Prostate gland (tissue), 2 donors: ENCODE data around the gene SLC35D3. TPM values are rescaled to one million over a fixed set of nuclear protein-coding genes. Genes with fewer than 3 reads are reported as not detected.

ENCODE experiments used
- DNase-seq: peaks from one replicate; pipeline ENCODE4 v3.0.0-alpha.2; 2019; ENCODE audit warnings: low spot score
- H3K27ac ChIP-seq, 2 donors: fragments of 200-600 bp; sonication (generic); 2 replicates each; pipeline ENCODE4 v1.5.1; 2017 to 2019
- H3K27me3 ChIP-seq: fragments of 200-600 bp; sonication (generic); replicated peaks from 2 replicates; pipeline ENCODE4 v1.5.1; 2019; ENCODE audit not compliant: insufficient read depth
- H3K36me3 ChIP-seq, 2 donors: fragments of 200-600 bp; sonication (generic); 1 replicate in 1 of 2; 2 replicates in 1 of 2; pipeline versions ENCODE4 v1.5.1 to v1.8.1; 2017 to 2019
- H3K4me1 ChIP-seq: fragments of 200-600 bp; sonication (generic); replicated peaks from 2 replicates; pipeline ENCODE4 v1.5.1; 2019
- H3K4me3 ChIP-seq, 2 donors: fragments of 200-600 bp; sonication (generic); 2 replicates each; pipeline ENCODE4 v1.5.1; 2017 to 2019
- H3K9me3 ChIP-seq: fragments of 200-600 bp; sonication (generic); 2 replicates; pipeline ENCODE4 v1.5.1; 2017
- POLR2A ChIP-seq: fragments of 450-650 bp; IDR thresholded peaks from one replicate; pipeline ENCODE4 v1.6.1; 2016; ENCODE audit warnings: antibody characterized with exemption, mild to moderate bottlenecking
- POLR2AphosphoS5 ChIP-seq: sonication (generic); formaldehyde crosslinking; IDR thresholded peaks from one replicate; pipeline ENCODE4 v1.6.1; 2017; ENCODE audit warnings: antibody characterized with exemption
- WGBS: methylation state at CpG from one replicate; pipeline ENCODE4 v1.1.5; 2018; 5-methylcytosine and 5-hydroxymethylcytosine counted together
- intact Hi-C: fragments of 100-400 bp; cut with DNase I; formaldehyde crosslinking; loops from one replicate; pipeline ENCODE4 v1.14.2; 2022
- total RNA-seq, 2 donors: library from RNA; depleted of rRNA; stranded (reverse); fragments of >200 nt; gene quantifications; one replicate each; pipeline ENCODE4 v1.1.0, GENCODE V29; 2016
- TF ChIP-seq, protein P1 (sequence below), 4 experiments: fragments of 200-600 bp in 2 of 4; fragments of 450-650 bp in 2 of 4; sonication (generic) in 2 of 4; IDR thresholded peaks; 1 replicate in 3 of 4; 2 replicates in 1 of 4; pipeline ENCODE4 v1.5.1; 2016 to 2019; ENCODE audit warnings: antibody characterized with exemption in 4 of 4, mild to moderate bottlenecking in 2 of 4, moderate library complexity in 2 of 4

Gene SLC35D3
- total RNA-seq, 2 donors from 2014 or later: 0.23 TPM; not detected in 1

DNA sequence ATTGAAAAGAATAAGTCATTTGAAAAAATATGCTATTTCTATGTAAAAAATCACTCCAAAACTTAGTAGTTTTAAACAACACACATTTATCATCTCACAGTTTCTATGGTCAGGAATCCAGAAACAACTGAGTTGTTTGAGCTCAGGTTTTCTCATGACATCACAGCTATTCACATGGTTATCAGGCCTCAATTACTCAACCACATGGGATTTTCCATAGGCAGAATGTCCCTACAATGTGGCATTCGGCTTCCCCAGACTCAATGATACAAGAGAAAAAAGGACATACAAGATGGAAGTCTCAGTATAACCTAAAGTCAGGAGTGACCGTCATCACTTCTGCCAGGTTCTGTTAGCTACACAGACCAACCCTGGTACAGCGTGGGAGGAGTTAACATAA lies 3.4 kb upstream of the SLC35D3 start:
- intact Hi-C loops: no loop called here
- H3K4me1 ChIP-seq: peaks cover 11% of the 10 kb centered on the region
- no peaks in the 10 kb centered on the region for H3K9me3 ChIP-seq
- WGBS: 92% methylated on average over 3 of the region's 3 CpGs
- no peaks in the 10 kb centered on the region for H3K36me3 ChIP-seq
- H3K27ac ChIP-seq: no peak overlapping the region
- DNase-seq: no peak
- H3K4me3 ChIP-seq: no peak overlapping the region
- TF ChIP-seq POLR2A (no peak), POLR2AphosphoS5 (no peak)
- TF ChIP-seq, protein P1, sequence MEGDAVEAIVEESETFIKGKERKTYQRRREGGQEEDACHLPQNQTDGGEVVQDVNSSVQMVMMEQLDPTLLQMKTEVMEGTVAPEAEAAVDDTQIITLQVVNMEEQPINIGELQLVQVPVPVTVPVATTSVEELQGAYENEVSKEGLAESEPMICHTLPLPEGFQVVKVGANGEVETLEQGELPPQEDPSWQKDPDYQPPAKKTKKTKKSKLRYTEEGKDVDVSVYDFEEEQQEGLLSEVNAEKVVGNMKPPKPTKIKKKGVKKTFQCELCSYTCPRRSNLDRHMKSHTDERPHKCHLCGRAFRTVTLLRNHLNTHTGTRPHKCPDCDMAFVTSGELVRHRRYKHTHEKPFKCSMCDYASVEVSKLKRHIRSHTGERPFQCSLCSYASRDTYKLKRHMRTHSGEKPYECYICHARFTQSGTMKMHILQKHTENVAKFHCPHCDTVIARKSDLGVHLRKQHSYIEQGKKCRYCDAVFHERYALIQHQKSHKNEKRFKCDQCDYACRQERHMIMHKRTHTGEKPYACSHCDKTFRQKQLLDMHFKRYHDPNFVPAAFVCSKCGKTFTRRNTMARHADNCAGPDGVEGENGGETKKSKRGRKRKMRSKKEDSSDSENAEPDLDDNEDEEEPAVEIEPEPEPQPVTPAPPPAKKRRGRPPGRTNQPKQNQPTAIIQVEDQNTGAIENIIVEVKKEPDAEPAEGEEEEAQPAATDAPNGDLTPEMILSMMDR (IDR thresholded peaks at IDR 0.05): no peak
- H3K27me3 ChIP-seq: peaks cover 16% of the 10 kb centered on the region

DNA sequence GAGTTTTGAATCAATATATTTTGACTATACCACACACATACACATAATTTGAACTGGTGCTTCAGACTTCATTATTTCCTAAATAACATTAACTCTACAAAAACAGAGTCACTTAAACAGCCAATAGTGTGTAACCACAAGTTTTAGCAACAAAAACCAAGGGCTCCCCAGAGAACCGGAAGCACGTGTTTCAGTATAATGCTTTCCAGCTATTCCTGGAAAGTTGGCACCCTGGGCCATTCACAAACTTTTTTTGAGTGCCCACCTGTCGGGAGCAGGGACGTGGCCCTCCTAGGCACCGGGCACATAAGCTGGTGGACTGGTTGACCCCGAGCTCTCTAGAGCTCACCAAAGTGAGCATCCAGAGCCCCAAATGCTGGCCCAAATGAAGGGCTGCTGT lies 1.9 kb upstream of the SLC35D3 start:
- no peaks in the 10 kb centered on the region for H3K36me3 ChIP-seq
- H3K27ac ChIP-seq: no peak overlapping the region
- DNase-seq: no peak
- intact Hi-C loops: no loop called here
- no peak overlapping the region for H3K4me3 ChIP-seq
- H3K9me3 ChIP-seq: no peaks in the 10 kb centered on the region
- TF ChIP-seq, protein P1 (IDR thresholded peaks at IDR 0.05): no peak
- no peak for TF ChIP-seq POLR2AphosphoS5
- TF ChIP-seq POLR2A: no peak
- H3K4me1 ChIP-seq: peaks cover 11% of the 10 kb centered on the region
- peaks cover 16% of the 10 kb centered on the region for H3K27me3 ChIP-seq
- 57% methylated on average over 6 of the region's 6 CpGs for WGBS

DNA sequence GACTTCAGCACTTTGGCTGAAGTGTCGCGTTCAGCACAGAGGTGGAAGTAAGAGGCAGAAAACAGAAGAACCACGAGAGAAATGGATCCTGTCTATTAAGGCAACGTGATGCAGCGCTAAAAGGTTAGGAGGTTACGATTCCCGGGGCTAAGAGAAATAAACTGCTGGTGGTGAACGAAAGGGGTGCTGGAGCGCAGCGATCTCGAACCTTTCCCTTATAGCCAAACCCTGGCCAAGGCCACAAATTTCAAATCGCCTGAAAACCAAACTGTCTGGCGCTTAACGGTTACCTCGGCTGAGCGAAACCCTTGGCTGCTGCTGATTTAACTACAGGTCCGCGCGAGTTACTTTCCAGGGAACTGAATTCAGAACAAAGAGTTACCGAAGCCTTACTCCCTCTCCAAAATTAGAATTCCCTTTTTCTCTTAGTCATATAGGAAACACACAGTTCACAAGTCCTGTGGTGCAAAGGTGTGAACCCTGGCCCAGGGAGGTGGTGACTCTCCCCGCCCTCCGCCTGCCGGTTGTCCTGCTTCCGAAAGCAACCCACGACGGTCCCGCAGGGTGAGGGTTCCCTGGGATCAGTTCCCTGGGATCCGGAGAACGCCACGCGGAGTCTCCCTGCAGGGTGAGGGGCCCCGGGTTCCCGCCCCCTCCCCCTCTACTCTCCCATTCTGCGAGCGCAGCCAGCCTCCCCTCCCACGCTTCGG lies 1.3 kb upstream of the SLC35D3 start:
- 5% methylated on average over 36 of the region's 37 CpGs for WGBS
- H3K4me1 ChIP-seq: peaks cover 11% of the 10 kb centered on the region
- H3K9me3 ChIP-seq: no peaks in the 10 kb centered on the region
- no peaks in the 10 kb centered on the region for H3K36me3 ChIP-seq
- intact Hi-C loops: no loop called here
- H3K4me3 ChIP-seq: peak overlapping the region; percentile 27 to 35
- no peak overlapping the region for H3K27ac ChIP-seq
- no peak for DNase-seq
- TF ChIP-seq POLR2A: no peak
- TF ChIP-seq POLR2AphosphoS5: no peak
- TF ChIP-seq, protein P1 (IDR thresholded peaks at IDR 0.05): no peak
- H3K27me3 ChIP-seq: peaks cover 16% of the 10 kb centered on the region

DNA sequence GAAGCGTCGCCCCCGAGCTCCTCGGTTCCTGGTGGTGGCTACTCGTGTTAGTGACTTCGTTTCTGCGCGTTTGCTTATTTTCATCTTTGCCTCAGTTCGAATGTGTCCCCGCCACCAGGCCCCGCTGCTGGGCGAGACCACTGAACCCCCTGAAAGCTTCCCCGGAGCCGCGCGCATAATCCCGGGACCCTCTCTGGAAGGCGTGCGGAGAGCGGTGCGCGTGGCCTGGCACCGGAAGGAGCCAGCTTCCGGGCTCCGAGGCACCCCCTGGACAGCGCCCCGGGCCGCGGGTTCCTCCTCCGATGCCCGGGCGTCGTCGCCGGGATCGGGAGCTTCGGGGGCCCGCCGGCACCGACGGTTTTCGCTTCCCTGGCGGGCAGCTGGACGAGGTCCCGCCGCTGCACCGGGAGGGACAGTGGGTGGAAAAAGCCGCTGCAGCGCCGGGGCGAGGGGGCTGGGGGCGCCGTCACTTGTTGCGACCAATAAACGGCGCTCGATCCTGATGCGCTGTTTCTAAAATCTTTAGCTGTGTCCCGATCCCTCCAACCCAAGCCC lies 643 bp upstream of the SLC35D3 start:
- Histone ChIP-seq H3K36me3 (no peaks in the 10 kb centered on the region), H3K27me3 (peaks cover 16% of the 10 kb centered on the region), H3K27ac (no peak overlapping the region), H3K4me1 (peaks cover 11% of the 10 kb centered on the region), H3K4me3 (peak overlapping the region; percentile 27 to 35), H3K9me3 (no peaks in the 10 kb centered on the region)
- WGBS: 1% methylated on average over 44 of the region's 59 CpGs
- TF ChIP-seq POLR2AphosphoS5: no peak
- TF ChIP-seq, protein P1 (IDR thresholded peaks at IDR 0.05): no peak
- TF ChIP-seq POLR2A: no peak
- no peak for DNase-seq
- intact Hi-C loops: no loop called here

DNA sequence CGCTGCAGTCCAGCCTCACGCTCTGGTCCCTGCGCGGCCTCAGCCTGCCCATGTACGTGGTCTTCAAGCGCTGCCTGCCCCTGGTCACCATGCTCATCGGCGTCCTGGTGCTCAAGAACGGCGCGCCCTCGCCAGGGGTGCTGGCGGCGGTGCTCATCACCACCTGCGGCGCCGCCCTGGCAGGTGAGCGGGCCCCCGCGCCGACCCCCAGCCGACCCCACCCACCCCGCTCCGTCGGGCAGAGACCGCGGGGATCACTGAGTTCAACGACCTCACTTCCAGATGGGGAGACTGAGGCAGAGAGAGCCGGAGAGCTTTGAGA lies 545 bp downstream of the SLC35D3 start:
- DNase-seq: no peak
- intact Hi-C loops: no loop called here
- Histone ChIP-seq H3K4me3 (peak overlapping the region in 1 of 2 donors; percentile 35), H3K4me1 (peaks cover 11% of the 10 kb centered on the region), H3K27ac (no peak overlapping the region), H3K27me3 (peaks cover 16% of the 10 kb centered on the region), H3K36me3 (no peaks in the 10 kb centered on the region), H3K9me3 (no peaks in the 10 kb centered on the region)
- under 1% methylated on average over 29 of the region's 29 CpGs for WGBS
- TF ChIP-seq POLR2AphosphoS5: no peak
- TF ChIP-seq POLR2A: no peak
- TF ChIP-seq, protein P1 (IDR thresholded peaks at IDR 0.05): no peak
